NCI-H2171 treated with DMSO at 0.1 percent for 48 hours (cell line): ENCODE measurements around the gene EMC7.
"Not testable (repeated sequence)": the region's sequence is repeated elsewhere in the genome, so short reads cannot be mapped to it uniquely, and the experiment has no call there.

ENCODE experiments used
- DNase-seq: peaks from one replicate; lab custom pipeline; 2025; lab: John Stamatoyannopoulos, UW

EMC7 gene

GRCh38 chr15:34101366-34102174 is at the start of gene EMC7, which contains the start of gene PGBD4:
Gene EMC7, minus strand, starts transcription at chr15:34101862. Its CDS starts 23 bp downstream, at chr15:34101839.
Gene PGBD4, plus strand, starts transcription at chr15:34102083. Its CDS starts 449 bp downstream, at chr15:34102532.
- peak; percentile 99 for DNase-seq

- DNase-seq = no peak
These were observed 45.9 kb upstream of the EMC7 start for GRCh38 chr15:34147371-34148140.

GRCh38 chr15:34133511-34133910 is 31.8 kb upstream of the EMC7 start:
- DNase-seq = no peak

GRCh38 chr15:34132881-34133280 is 31.2 kb upstream of the EMC7 start:
- DNase-seq = no peak

- no peak for DNase-seq
These were observed 27.2 kb upstream of the EMC7 start for GRCh38 chr15:34128898-34129297.

- no peak for DNase-seq
These were observed 24.9 kb upstream of the EMC7 start for GRCh38 chr15:34126522-34126921.

GRCh38 chr15:34125945-34126344 is 24.3 kb upstream of the EMC7 start:
- no peak for DNase-seq

- DNase-seq = no peak
These were observed 23.0 kb upstream of the EMC7 start for GRCh38 chr15:34124651-34125050.

- no peak for DNase-seq
These were observed 21.1 kb upstream of the EMC7 start for GRCh38 chr15:34122771-34123183.

- not testable (repeated sequence) for DNase-seq
These were observed 20.1 kb upstream of the EMC7 start for GRCh38 chr15:34121786-34122185.

GRCh38 chr15:34120420-34120819 is 18.8 kb upstream of the EMC7 start:
- DNase-seq = not testable (repeated sequence)

- DNase-seq = peak; percentile 56
These were observed 17.6 kb upstream of the EMC7 start for GRCh38 chr15:34119291-34119690.

GRCh38 chr15:34116620-34117019 is 15.0 kb upstream of the EMC7 start:
- peak; percentile 75 for DNase-seq

GRCh38 chr15:34114739-34115138 is 13.1 kb upstream of the EMC7 start:
- DNase-seq = no peak

- no peak for DNase-seq
These were observed 12.6 kb upstream of the EMC7 start for GRCh38 chr15:34114215-34114614.

GRCh38 chr15:34111488-34111887 is 9.8 kb upstream of the EMC7 start:
- DNase-seq = no peak

GRCh38 chr15:34109797-34110663 is 8.4 kb upstream of the EMC7 start:
- peak; percentile 67 for DNase-seq

- DNase-seq = no peak
These were observed 5.7 kb upstream of the EMC7 start for GRCh38 chr15:34107315-34107714.

GRCh38 chr15:34106423-34106822 is 4.8 kb upstream of the EMC7 start:
- no peak for DNase-seq

- DNase-seq = no peak
These were observed 688 bp upstream of the EMC7 start for GRCh38 chr15:34102175-34102925.

- no peak for DNase-seq
These were observed 1.7 kb downstream of the EMC7 start for GRCh38 chr15:34099914-34100313.
